Measurements from ENCODE around the gene PLCB2.

- TF ChIP-seq CTCF (IDR thresholded peaks at IDR 0.05) = no peak
- TF ChIP-seq POLR2AphosphoS5 (IDR thresholded peaks at IDR 0.05; ENCODE audit: low read depth, low read length) = peak; percentile 11; the same call in 1 of the 2 replicates
- TF ChIP-seq TCF7L2 (IDR thresholded peaks at IDR 0.05; ENCODE audit: low read depth, low read length) = no peak
- TF ChIP-seq SIN3A (IDR thresholded peaks at IDR 0.05; ENCODE audit: borderline replicate concordance, insufficient read depth, low read depth, low read length) = no peak
These were observed 32.5 kb upstream of the PLCB2 start for GRCh38 chr15:40340038-40340739.

Measured in Panc1 (cell line).